CD4-positive, alpha-beta T cell treated with Interleukin-15 for 1 hour (primary cell): Measurements from ENCODE around the gene EP400.

Experiments
- DNase-seq: peaks from one replicate; pipeline ENCODE4 v3.0.0-alpha.2; 2020

The EP400 gene

DNA sequence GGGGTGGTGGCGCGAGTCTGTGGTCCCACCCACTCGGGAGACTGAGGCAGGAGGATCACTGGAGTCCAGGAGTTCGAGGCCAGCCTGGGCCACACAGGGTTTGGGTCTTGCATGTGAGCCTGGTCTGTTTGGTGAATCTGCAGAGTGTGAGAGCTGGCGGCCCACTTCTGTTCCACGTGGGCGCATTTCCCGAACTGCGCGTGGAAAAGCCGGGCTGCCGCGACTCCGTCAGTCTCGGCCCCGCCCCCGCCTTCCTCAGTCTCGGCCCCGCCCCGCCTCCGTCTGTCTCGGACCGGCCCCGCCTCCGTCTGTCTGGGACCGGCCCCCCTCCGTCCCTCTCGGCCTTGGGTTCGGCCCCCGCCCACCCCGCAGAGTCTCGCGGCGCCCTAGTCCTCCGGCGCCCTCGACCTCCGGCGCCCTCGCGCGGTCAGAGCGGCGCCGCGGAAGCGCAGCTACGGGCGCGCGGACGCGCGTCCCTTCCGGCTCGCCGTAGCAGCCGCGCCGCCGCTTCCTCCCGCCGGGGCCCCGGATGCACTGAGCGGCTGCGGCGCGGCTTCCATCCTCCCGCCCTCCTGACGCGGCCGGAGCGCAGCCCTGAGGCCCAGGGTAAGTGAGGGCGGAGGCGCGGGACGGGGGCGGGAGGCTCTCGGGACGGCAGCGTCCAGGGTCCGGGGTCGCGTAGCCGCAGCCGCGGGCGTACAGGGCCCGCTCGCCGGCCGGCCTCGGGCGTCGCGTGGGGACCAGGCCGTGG is at the start of gene EP400:
Gene EP400, plus strand, starts transcription at position 512 of the 751 bp plus-strand sequence. CDS start 10,678 bp downstream, outside the sequence.
- DNase-seq = peak; percentile 92

DNA sequence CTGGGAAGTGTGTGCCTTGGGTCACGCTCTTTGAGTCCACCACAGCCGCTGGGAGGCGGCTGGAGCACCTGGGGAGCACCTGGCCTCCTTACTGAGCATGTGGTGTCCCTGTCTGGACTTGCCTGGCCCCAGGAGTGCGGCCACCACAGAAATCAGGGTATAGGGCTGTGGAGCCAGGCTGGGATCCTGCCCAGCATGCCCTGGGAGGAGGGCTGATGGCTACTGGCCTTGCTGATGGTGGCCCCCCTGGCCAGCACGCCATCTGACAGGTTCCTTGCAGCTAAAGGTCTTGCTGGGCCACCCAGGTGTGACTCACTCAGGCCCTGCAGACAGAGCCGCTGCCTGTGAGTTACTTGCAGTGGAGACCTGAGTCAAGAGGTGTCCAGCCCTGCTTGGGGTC is 49.3 kb upstream of the EP400 start:
- DNase-seq = no peak

DNA sequence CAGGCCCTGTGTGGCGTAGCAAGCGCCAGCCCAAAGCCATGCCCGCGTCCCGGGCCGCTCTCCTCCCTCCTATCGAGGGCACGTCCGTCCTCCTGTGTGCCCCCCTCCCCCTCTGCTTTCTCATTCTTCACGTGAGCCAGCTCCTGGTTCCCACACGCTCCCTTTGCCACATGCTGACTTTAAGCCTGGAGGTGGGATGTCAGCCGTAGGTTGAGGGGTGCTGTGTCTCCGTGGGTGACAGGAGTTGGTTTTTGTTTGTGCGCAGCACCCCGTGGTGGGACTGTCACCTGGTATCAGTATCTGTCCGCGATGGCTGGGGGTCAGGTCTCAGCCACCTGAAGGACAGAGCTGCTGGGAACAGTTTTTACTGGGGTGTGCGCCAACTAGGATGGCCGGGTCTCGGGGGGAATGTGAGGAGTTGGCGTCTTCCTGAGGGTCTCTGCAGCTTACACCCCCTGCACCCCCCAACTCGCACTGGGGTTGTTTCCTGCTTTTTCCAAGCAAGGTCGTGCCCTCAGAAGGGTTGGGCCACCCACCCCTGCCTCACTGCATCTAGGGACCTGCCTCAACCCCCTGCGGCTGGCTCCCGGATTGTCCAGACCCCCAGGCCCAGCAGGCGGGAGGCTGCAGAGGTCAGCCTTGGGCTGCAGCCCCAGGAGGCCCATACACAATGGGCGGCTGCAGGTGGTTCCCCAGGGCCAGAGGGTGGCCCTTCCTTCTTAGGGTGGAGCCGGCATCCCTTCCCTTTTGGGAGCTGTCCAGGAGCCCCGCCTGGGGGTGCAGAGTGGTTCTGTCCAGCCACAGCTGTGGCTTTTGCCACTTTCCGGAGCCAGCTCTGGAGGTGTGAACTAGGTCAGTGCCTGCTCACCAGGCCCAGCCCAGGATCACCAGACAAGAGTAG is 48.1 kb upstream of the EP400 start:
- no peak for DNase-seq

GRCh38 chr12:131902332-131903241 is 47.2 kb upstream of the EP400 start:
- no peak for DNase-seq

GRCh38 chr12:131903270-131904255 is 46.2 kb upstream of the EP400 start:
- no peak for DNase-seq

- no peak for DNase-seq
These were observed 45.4 kb upstream of the EP400 start for GRCh38 chr12:131904346-131904745.

GRCh38 chr12:131905081-131905629 is 44.6 kb upstream of the EP400 start:
- DNase-seq = no peak

- no peak for DNase-seq
These were observed 44.1 kb upstream of the EP400 start for GRCh38 chr12:131905630-131906091.

DNA sequence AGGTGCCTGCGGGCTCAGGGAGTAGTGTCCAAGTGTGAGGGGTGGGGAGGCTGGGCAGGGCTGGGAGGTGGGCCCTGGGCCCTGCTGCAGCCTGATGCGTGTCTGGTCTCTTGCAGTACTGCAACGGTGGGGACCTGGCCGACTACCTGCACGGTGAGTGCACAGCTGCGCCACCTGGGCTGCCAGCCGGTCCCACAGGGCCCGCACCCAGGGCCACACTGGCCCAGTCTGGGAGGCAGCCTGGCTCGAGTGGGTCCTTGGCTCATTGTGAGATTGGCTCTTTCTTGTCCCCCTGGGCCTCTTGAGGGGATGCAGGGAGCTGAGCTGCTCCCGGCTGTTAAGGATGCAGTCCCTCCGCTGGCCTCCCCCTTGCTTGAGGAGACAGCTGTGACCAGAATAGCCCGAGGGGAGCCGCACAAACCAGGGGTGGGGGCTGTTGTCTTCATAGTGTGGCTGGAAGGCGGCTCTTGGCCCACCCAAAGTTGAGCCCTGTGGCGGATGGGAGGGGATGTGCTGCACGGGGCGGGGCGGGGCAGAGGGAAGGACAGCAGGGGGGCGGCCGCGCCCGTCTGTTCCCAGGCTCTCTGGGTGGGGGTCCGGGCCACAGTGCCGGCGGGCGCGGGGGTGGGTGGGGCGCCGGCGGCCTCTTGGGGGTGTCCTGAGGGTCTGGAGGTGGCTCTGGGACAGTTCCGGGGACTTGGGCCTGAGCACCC is 42.2 kb upstream of the EP400 start:
- no peak for DNase-seq

- DNase-seq = no peak
These were observed 41.4 kb upstream of the EP400 start for GRCh38 chr12:131908092-131909080.

GRCh38 chr12:131909081-131909751 is 40.5 kb upstream of the EP400 start:
- DNase-seq = no peak

GRCh38 chr12:131909752-131910219 is 40.0 kb upstream of the EP400 start:
- no peak for DNase-seq

DNA sequence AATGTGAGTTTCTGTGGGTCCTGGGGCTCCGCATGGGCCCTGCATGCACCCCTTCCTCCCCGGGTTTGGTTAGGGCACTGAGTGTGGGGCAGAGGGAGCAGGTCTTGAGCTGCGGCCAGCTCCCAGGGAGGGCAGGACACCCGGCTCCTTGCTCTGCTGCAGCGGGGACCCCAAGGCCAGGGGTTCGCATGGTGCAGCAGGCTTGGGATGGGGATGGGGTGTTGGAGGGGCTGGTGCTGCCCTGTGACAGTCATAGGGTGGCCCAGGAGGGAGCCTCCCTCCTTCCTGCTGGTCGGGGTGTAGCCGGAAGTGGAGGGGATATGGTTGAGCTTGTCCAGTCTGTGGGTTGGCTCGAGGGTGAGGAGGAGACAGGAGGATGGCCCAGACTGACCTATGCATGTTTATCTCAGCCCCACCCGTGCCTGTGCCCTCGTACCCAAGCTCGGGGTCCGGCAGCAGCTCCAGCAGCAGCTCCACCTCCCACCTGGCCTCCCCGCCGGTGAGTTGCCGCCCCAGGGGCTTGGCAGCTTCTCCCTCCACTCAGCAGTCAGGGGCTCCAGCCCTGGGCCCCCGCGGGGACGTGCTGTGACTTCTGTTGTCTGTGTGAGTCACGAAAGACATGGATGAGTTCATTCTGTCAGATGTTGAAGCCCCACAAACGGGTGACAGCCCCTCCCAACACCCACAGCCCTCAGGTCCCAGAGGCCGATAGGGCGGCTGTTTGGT is 39.3 kb upstream of the EP400 start:
- no peak for DNase-seq

- DNase-seq = no peak
These were observed 38.6 kb upstream of the EP400 start for GRCh38 chr12:131911028-131911650.

DNA sequence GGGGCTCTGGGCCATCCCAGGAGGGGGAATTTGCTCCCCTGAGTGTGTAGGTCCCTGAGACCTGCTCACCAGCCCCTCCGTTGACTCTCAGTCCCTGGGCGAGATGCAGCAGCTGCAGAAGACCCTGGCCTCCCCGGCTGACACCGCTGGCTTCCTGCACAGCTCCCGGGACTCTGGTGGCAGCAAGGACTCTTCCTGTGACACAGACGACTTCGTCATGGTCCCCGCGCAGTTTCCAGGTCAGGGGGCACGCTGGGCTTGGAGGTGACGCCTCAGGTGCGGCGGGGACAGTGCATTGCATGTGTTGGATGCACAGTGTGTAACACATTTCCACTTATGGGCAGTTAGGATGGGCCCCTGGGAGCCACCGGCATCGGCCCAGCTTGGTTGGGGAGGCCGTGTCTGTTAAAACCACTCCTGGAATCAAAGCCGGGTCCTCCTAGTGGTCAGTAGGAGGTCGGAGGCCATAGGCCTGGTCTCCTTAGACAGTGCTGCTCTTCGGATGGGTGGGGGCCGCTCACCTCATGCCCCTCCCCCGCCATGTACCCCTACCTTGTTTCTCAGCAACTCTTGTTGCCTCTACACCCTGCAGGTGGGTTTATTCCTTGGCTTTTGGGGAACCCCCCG is 37.8 kb upstream of the EP400 start:
- DNase-seq = no peak

DNA sequence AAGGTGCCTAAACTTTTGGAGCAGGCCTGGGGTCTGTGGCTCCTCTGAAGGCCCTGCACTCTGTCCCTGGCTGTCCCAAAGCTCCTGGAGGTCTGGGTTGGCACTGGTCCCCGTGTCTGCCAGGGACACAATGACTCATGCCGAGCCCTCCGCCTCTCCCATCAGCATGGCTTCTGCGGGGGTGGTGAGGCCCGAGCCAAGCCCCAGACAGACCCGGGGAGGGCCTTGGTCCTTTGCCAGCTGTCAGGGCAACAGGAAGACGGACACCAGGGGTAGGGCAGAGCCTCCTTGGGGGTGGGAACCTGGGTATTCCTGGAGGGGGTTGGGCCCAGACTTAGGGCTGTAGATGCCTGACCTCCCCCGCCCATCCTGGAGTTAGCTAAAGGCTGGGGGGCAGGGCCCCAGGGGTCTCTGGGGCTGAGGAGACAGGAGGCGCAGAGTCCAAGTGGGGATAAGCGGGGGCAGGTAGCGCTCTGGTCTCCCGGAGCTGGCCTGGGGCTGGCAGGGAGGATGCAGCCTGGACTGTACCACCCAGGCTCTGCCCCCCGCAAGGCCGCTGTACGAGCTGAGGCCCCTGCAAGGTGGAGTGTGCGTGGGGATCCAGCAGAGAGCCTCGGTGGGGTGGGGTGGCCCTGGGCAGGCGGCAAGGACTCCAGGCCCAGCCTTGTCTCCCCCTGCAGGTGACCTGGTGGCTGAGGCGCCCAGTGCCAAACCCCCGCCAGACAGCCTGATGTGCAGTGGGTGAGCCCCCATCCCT is 37.0 kb upstream of the EP400 start:
- no peak for DNase-seq
